A549 (cell line): ENCODE data around the gene CA12. TPM values are rescaled to one million over a fixed set of nuclear protein-coding genes. Genes with fewer than 3 reads are reported as not detected.
A peak's percentile ranks its signal among the peaks of the same experiment; 100 is the strongest.

Source experiments
- ATAC-seq, 2 experiments: fragments of 200-7000 bp in 1 of 2; fragments of >200 bp in 1 of 2; cut with Nextera tagmentation in 1 of 2; cut with Tn5 transposase in 1 of 2; 3 replicates each; pipeline versions ENCODE4 v1.8.0 to v1.9.1; 2018 to 2020; ENCODE audit warnings: mild to moderate bottlenecking in 1 of 2, moderate library complexity in 1 of 2
- CTCF ChIA-PET: fragments of 300-600 bp; sonication (Branson Sonifier 250); formaldehyde crosslinking; extraction: SDS; loops from one replicate; lab custom pipeline; 2021; ENCODE audit warnings: antibody characterized with exemption, inconsistent platforms; lab: Yijun Ruan, JAX
- POLR2A ChIA-PET: fragments of 350-600 bp; formaldehyde crosslinking; extraction: SDS; loops from one replicate; lab custom pipeline; 2021; ENCODE audit warnings: antibody characterized with exemption, inconsistent platforms; lab: Yijun Ruan, JAX
- DNase-seq, 2 experiments: peaks; one replicate each; pipeline versions ENCODE4 v3.0.0 to v3.0.0-alpha.2; 2011 to 2016; ENCODE audit warnings: low read depth in 1 of 2, low spot score in 1 of 2
- FAIRE-seq: peaks from 2 replicates; lab custom pipeline; 2011; peaks lifted over from hg19 to GRCh38; lab: Jason Lieb, UNC
- H3K27ac ChIP-seq, 2 experiments: fragments of >200 bp; sonication (Bioruptor Twin); formaldehyde crosslinking; 3 replicates each; pipeline ENCODE4 v1.5.1; 2016 to 2017
- H3K4me1 ChIP-seq: fragments of >200 bp; sonication (Bioruptor Twin); formaldehyde crosslinking; 3 replicates; pipeline ENCODE4 v1.6.1; 2016
- H3K4me2 ChIP-seq: fragments of >200 bp; sonication (Bioruptor Twin); formaldehyde crosslinking; 3 replicates; pipeline ENCODE4 v1.6.1; 2016
- H3K4me3 ChIP-seq: fragments of >200 bp; sonication (Bioruptor Twin); formaldehyde crosslinking; 3 replicates; pipeline ENCODE4 v1.5.1; 2016
- H3K9me3 ChIP-seq: fragments of >200 bp; sonication (Bioruptor Twin); formaldehyde crosslinking; 3 replicates; pipeline ENCODE4 v1.6.1; 2016
- BHLHE40 ChIP-seq: IDR thresholded peaks from 2 replicates; pipeline ENCODE4 v1.6.1; 2012; ENCODE audit warnings: low read depth, low read length, inconsistent platforms
- CBX8 ChIP-seq: fragments of 200-600 bp; sonication (generic); IDR thresholded peaks from 2 replicates; pipeline ENCODE4 v1.6.1; 2016
- CEBPB ChIP-seq, 2 experiments: fragments of >200 bp in 1 of 2; sonication (Bioruptor Twin) in 1 of 2; formaldehyde crosslinking in 1 of 2; IDR thresholded peaks; 2 replicates each; pipeline ENCODE4 v1.6.1; 2012 to 2016
- CHD2 ChIP-seq: fragments of 150-350 bp; IDR thresholded peaks from 2 replicates; pipeline ENCODE4 v1.6.1; 2014; ENCODE audit warnings: low read length; ENCODE audit not compliant: partially characterized antibody
- CHD4 ChIP-seq: fragments of 200-600 bp; sonication (generic); IDR thresholded peaks from 2 replicates; pipeline ENCODE4 v1.6.1; 2016; ENCODE audit warnings: antibody characterized with exemption, mild to moderate bottlenecking, borderline replicate concordance
- CTCF ChIP-seq: fragments of >200 bp; sonication (Bioruptor Twin); formaldehyde crosslinking; IDR thresholded peaks from 3 replicates; pipeline ENCODE4 v1.5.1; 2016
- E2F6 ChIP-seq: IDR thresholded peaks from 2 replicates; pipeline ENCODE4 v1.6.1; 2012; ENCODE audit warnings: low read depth, borderline replicate concordance
- EHF ChIP-seq: fragments of 250-450 bp; sonication (Bioruptor Pico); IDR thresholded peaks from 2 replicates; pipeline ENCODE4 v1.5.0; 2020; ENCODE audit warnings: mild to moderate bottlenecking
- EP300 ChIP-seq, 2 experiments: fragments of >200 bp; sonication (Bioruptor Twin); formaldehyde crosslinking; IDR thresholded peaks; 2 replicates in 1 of 2; 3 replicates in 1 of 2; pipeline ENCODE4 v1.6.1; 2016 to 2017
- ESRRA ChIP-seq: fragments of 150-350 bp; IDR thresholded peaks from 2 replicates; pipeline ENCODE4 v1.6.1; 2014; ENCODE audit warnings: mild to moderate bottlenecking, low read length, borderline replicate concordance
- FOSB ChIP-seq: fragments of 250-450 bp; sonication (Bioruptor Pico); IDR thresholded peaks from 2 replicates; pipeline ENCODE4 v1.5.0; 2020; ENCODE audit warnings: mild to moderate bottlenecking, moderate library complexity
- FOSL2 ChIP-seq, 2 experiments: fragments of 450-650 bp in 1 of 2; fragments of >200 bp in 1 of 2; sonication (Bioruptor Twin) in 1 of 2; formaldehyde crosslinking; IDR thresholded peaks; 2 replicates each; pipeline versions ENCODE4 v1.5.0 to v1.6.1; 2016 to 2020; ENCODE audit warnings: mild to moderate bottlenecking in 1 of 2, moderate library complexity in 1 of 2
- FOXS1 ChIP-seq: fragments of 250-450 bp; sonication (Bioruptor Pico); IDR thresholded peaks from 2 replicates; pipeline ENCODE4 v1.5.0; 2020; ENCODE audit warnings: mild to moderate bottlenecking, moderate library complexity
- GATA3 ChIP-seq: IDR thresholded peaks from 2 replicates; pipeline ENCODE4 v1.6.1; 2012; ENCODE audit warnings: borderline replicate concordance
- HDAC2 ChIP-seq: fragments of 200-600 bp; sonication (generic); IDR thresholded peaks from 2 replicates; pipeline ENCODE4 v1.6.1; 2016
- HES2 ChIP-seq: fragments of >200 bp; sonication (Bioruptor Twin); formaldehyde crosslinking; IDR thresholded peaks from 2 replicates; pipeline ENCODE4 v1.6.1; 2016
- HEYL ChIP-seq: fragments of 250-450 bp; sonication (Bioruptor Pico); IDR thresholded peaks from 2 replicates; pipeline ENCODE4 v1.8.0; 2021; ENCODE audit warnings: mild to moderate bottlenecking, moderate library complexity
- HOXA7 ChIP-seq: fragments of 250-450 bp; sonication (Bioruptor Pico); IDR thresholded peaks from 2 replicates; pipeline ENCODE4 v1.5.0; 2020; ENCODE audit warnings: mild to moderate bottlenecking, moderate library complexity
- KDM1A ChIP-seq: fragments of 200-600 bp; sonication (generic); IDR thresholded peaks from 2 replicates; pipeline ENCODE4 v1.6.1; 2016; ENCODE audit warnings: low read depth, mild to moderate bottlenecking
- KDM5A ChIP-seq: fragments of 200-600 bp; sonication (generic); IDR thresholded peaks from 2 replicates; pipeline ENCODE4 v1.6.1; 2016; ENCODE audit warnings: antibody characterized with exemption, mild to moderate bottlenecking
- MAX ChIP-seq: IDR thresholded peaks from 2 replicates; pipeline ENCODE4 v1.6.1; 2012
- MAZ ChIP-seq: fragments of 150-350 bp; IDR thresholded peaks from 2 replicates; pipeline ENCODE4 v1.6.1; 2014; ENCODE audit warnings: antibody characterized with exemption, low read depth, low read length, borderline replicate concordance
- NFE2L2 ChIP-seq: fragments of 150-350 bp; conservative IDR thresholded peaks from 2 replicates; pipeline ENCODE4 v1.6.1; 2014; ENCODE audit warnings: low read length
- NR3C1 ChIP-seq: fragments of >200 bp; sonication (Bioruptor Twin); formaldehyde crosslinking; IDR thresholded peaks from 3 replicates; pipeline ENCODE4 v1.6.1; 2017
- PBX3 ChIP-seq: IDR thresholded peaks from 2 replicates; pipeline ENCODE4 v1.6.1; 2012
- POLR2A ChIP-seq: IDR thresholded peaks from 2 replicates; pipeline ENCODE4 v1.6.1; 2012; ENCODE audit warnings: mild to moderate bottlenecking, low read length
- POLR2AphosphoS2 ChIP-seq: conservative IDR thresholded peaks from 2 replicates; pipeline ENCODE4 v1.6.1; 2012; ENCODE audit warnings: low read length, improper control_type of control experiment, inconsistent platforms
- RAD21 ChIP-seq, 2 experiments: fragments of >200 bp in 1 of 2; sonication (Bioruptor Twin) in 1 of 2; formaldehyde crosslinking in 1 of 2; IDR thresholded peaks in 1 of 2; conservative IDR thresholded peaks in 1 of 2; 2 replicates in 1 of 2; 3 replicates in 1 of 2; pipeline ENCODE4 v1.6.1; 2012 to 2018; ENCODE audit warnings: inconsistent platforms in 1 of 2
- RCOR1 ChIP-seq: fragments of 150-350 bp; IDR thresholded peaks from 2 replicates; pipeline ENCODE4 v1.6.1; 2014; ENCODE audit warnings: antibody characterized with exemption, low read length, low read depth
- REST ChIP-seq: fragments of 200-600 bp; sonication (generic); IDR thresholded peaks from 2 replicates; pipeline ENCODE4 v1.6.1; 2016; ENCODE audit warnings: antibody characterized with exemption, mild to moderate bottlenecking, moderate library complexity
- SREBF2 ChIP-seq: fragments of 450-650 bp; IDR thresholded peaks from 2 replicates; pipeline ENCODE4 v1.6.1; 2014; ENCODE audit warnings: mild to moderate bottlenecking, moderate library complexity
- TFCP2L1 ChIP-seq: fragments of 250-450 bp; sonication (Bioruptor Pico); IDR thresholded peaks from 2 replicates; pipeline ENCODE4 v1.5.0; 2021; ENCODE audit warnings: mild to moderate bottlenecking
- USF2 ChIP-seq: fragments of 450-650 bp; IDR thresholded peaks from 2 replicates; pipeline ENCODE4 v1.6.1; 2014; ENCODE audit warnings: antibody characterized with exemption
- ZNF302 ChIP-seq: fragments of 250-450 bp; sonication (Bioruptor Pico); IDR thresholded peaks from 2 replicates; pipeline ENCODE4 v1.9.0; 2021; ENCODE audit warnings: inconsistent platforms, mild to moderate bottlenecking, moderate library complexity
- WGBS: methylation state at CpG from one replicate; pipeline ENCODE4 v1.1.6; 2017; ENCODE audit errors: missing lambda C conversion rate; 5-methylcytosine and 5-hydroxymethylcytosine counted together
- polyA plus RNA-seq, 4 experiments: library from polyadenylated mRNA; depleted of rRNA in 3 of 4; stranded (reverse); fragments of >200 nt; fragmentation: RNase III in 1 of 4; extraction: RNeasy Plus Mini Kit Qiagen cat#74134 plus additional on column Dnase treatment in 1 of 4; gene quantifications; 2 replicates in 3 of 4; 3 replicates in 1 of 4; pipeline ENCODE4 v1.2.3, GENCODE V29; 2011 to 2017

Gene CA12
- polyA plus RNA-seq, 2 of the 4 experiments (the other 2 are of a cell fraction) = 129 to 323 TPM

GRCh38 chr15:63367390-63367789 is 14.3 kb downstream of the CA12 start:
- no peak overlapping the region for H3K4me3 ChIP-seq
- DNase-seq (peak; percentile 87 to 89), ATAC-seq (peak; percentile 23 to 28; a peak in 4 of 6 replicates), FAIRE-seq (peak; percentile 92)
- H3K4me1 ChIP-seq = peaks cover 97% of the 10 kb centered on the region
- H3K9me3 ChIP-seq = no peaks in the 10 kb centered on the region
- ChIA-PET CTCF (interaction anchor here (1.1 to 2.2 kb wide), 3 partner anchors 13 to 120 kb away, joined by 3 to 7 read pairs (median 3); no protein-coding TSS in a partner anchor), POLR2A (no interaction called here)
- peak overlapping the region; percentile 56 for H3K4me2 ChIP-seq
- 2% methylated on average over 2 of the region's 2 CpGs for WGBS
- H3K27ac ChIP-seq = peak overlapping the region; percentile 88 to 93
- no peak for TF ChIP-seq MAZ
- TF ChIP-seq E2F6 = no peak; the same call in 1 of the 2 replicates
- TF ChIP-seq NFE2L2 = no peak
- TF ChIP-seq HEYL (CRISPR knock-in tag) = peak; percentile 28; the same call in 1 of the 2 replicates
- TF ChIP-seq CEBPB (IDR thresholded peaks at IDR 0.05) = peak; percentile 84 to 90
- peak in 1 of 2 experiments; percentile 34; a peak in 2 of 5 replicates for TF ChIP-seq RAD21 (conservative IDR thresholded peaks at IDR 0.05 in 1 of 2, IDR thresholded peaks at IDR 0.05 in 1 of 2)
- no peak for TF ChIP-seq SREBF2
- peak; percentile 81 for TF ChIP-seq GATA3
- no peak for TF ChIP-seq TFCP2L1 (CRISPR knock-in tag)
- TF ChIP-seq CHD2 = no peak
- TF ChIP-seq FOSL2 (IDR thresholded peaks at IDR 0.05) = peak; percentile 75; the same call in 1 of the 2 replicates
- TF ChIP-seq FOSL2 (CRISPR knock-in tag; IDR thresholded peaks at IDR 0.05) = peak; percentile 95
- peak; percentile 92; the same call in 1 of the 2 replicates for TF ChIP-seq EHF (CRISPR knock-in tag)
- TF ChIP-seq KDM5A = no peak
- peak; percentile 83 for TF ChIP-seq MAX
- no peak for TF ChIP-seq USF2
- no peak for TF ChIP-seq PBX3
- TF ChIP-seq POLR2AphosphoS2 = no peak
- TF ChIP-seq HES2 = peak; percentile 68
- TF ChIP-seq BHLHE40 = peak; percentile 64; the same call in 1 of the 2 replicates
- TF ChIP-seq FOXS1 (CRISPR knock-in tag) = peak; percentile 36; the same call in 1 of the 2 replicates
- no peak for TF ChIP-seq REST
- no peak for TF ChIP-seq NR3C1
- no peak for TF ChIP-seq RCOR1
- no peak for TF ChIP-seq CBX8
- no peak for TF ChIP-seq CHD4
- peak; percentile 55; the same call in 1 of the 2 replicates for TF ChIP-seq FOSB (CRISPR knock-in tag)
- no peak for TF ChIP-seq KDM1A
- TF ChIP-seq HDAC2 = no peak
- no peak for TF ChIP-seq ESRRA
- peak; percentile 85 for TF ChIP-seq HOXA7 (CRISPR knock-in tag)
- peak; percentile 84; the same call in 1 of the 2 replicates for TF ChIP-seq ZNF302
- peak; percentile 90 to 94 for TF ChIP-seq EP300 (IDR thresholded peaks at IDR 0.05)
- TF ChIP-seq POLR2A = no peak
- no peak for TF ChIP-seq CTCF
